Colonic mucosa (tissue), 4 donors: ENCODE data around the gene LHX4. TPM values are rescaled to one million over a fixed set of nuclear protein-coding genes. Genes with fewer than 3 reads are reported as not detected.

Experiments
- DNase-seq: peaks from one replicate; pipeline ENCODE4 v3.0.0-alpha.2; 2020
- H3K27ac ChIP-seq: fragments of 200-600 bp; one replicate; pipeline ENCODE4 v1.8.0; 2021
- H3K27me3 ChIP-seq: fragments of 200-600 bp; one replicate; pipeline ENCODE4 v1.8.0; 2021
- H3K36me3 ChIP-seq: fragments of 200-600 bp; one replicate; pipeline ENCODE4 v1.8.0; 2021
- H3K4me1 ChIP-seq: fragments of 200-600 bp; one replicate; pipeline ENCODE4 v1.8.0; 2021; ENCODE audit warnings: mild to moderate bottlenecking
- H3K4me3 ChIP-seq: fragments of 200-600 bp; one replicate; pipeline ENCODE4 v1.8.0; 2021
- H3K9ac ChIP-seq, 2 donors: one replicate each; pipeline ENCODE4 v1.7.0; 2013; ENCODE audit warnings: control low read depth in 2 of 2, low read depth in 2 of 2, low read length in 2 of 2
- H3K9me3 ChIP-seq: fragments of 200-600 bp; one replicate; pipeline ENCODE4 v1.8.0; 2021
- CTCF ChIP-seq: fragments of 200-600 bp; IDR thresholded peaks from one replicate; pipeline ENCODE4 v1.8.0; 2022; ENCODE audit warnings: antibody characterized with exemption, mild to moderate bottlenecking
- intact Hi-C: fragments of 100-400 bp; cut with DNase I; formaldehyde crosslinking; loops from one replicate; pipeline ENCODE4 v1.14.1; 2022
- total RNA-seq, 2 donors: library from RNA; stranded (reverse); fragmentation: NEBNext Ultra II Directional in 1 of 2; extraction: Animal tissue kit (Norgen Biotek cat#: 25700) in 1 of 2; gene quantifications; one replicate each; pipeline ENCODE4 v1.2.1, GENCODE V29; 2021
- donor health status: healthy.
- donor health status: DM: no; HTN: no; CAD: no.
- donor health status: DM: no; HTN: no; CAD: no.

LHX4 gene
- total RNA-seq, 2 donors from 2014 or later, result 0.74 to 0.77 TPM

GRCh38 chr1:180261030-180261429 is 31.0 kb downstream of the LHX4 start:
- Histone ChIP-seq H3K4me3 (no peak overlapping the region), H3K36me3 (no peaks in the 10 kb centered on the region), H3K4me1 (no peaks in the 10 kb centered on the region), H3K27me3 (peaks cover 8% of the 10 kb centered on the region), H3K9me3 (no peaks in the 10 kb centered on the region), H3K27ac (no peak overlapping the region), H3K9ac (no peak overlapping the region)
- DNase-seq, result no peak
- no peak for TF ChIP-seq CTCF
- intact Hi-C loops, result no loop called here

- peaks cover 8% of the 10 kb centered on the region for H3K27me3 ChIP-seq
- no peaks in the 10 kb centered on the region for H3K9me3 ChIP-seq
- H3K4me3 ChIP-seq, result no peak overlapping the region
- no peak for DNase-seq
- no peak overlapping the region for H3K9ac ChIP-seq
- H3K36me3 ChIP-seq, result no peaks in the 10 kb centered on the region
- H3K27ac ChIP-seq, result no peak overlapping the region
- H3K4me1 ChIP-seq, result no peaks in the 10 kb centered on the region
- intact Hi-C loops, result no loop called here
- TF ChIP-seq CTCF, result no peak
Observed at GRCh38 chr1:180261524-180262155, 31.6 kb downstream of the LHX4 start.

- no peak overlapping the region for H3K4me3 ChIP-seq
- no peaks in the 10 kb centered on the region for H3K36me3 ChIP-seq
- no peak for DNase-seq
- no peak overlapping the region for H3K9ac ChIP-seq
- TF ChIP-seq CTCF, result no peak
- no peaks in the 10 kb centered on the region for H3K4me1 ChIP-seq
- no peak overlapping the region for H3K27ac ChIP-seq
- peaks cover 8% of the 10 kb centered on the region for H3K27me3 ChIP-seq
- intact Hi-C loops, result no loop called here
- H3K9me3 ChIP-seq, result no peaks in the 10 kb centered on the region
Observed at GRCh38 chr1:180262628-180263488, 32.8 kb downstream of the LHX4 start.

GRCh38 chr1:180264595-180264994 is 34.5 kb downstream of the LHX4 start:
- TF ChIP-seq CTCF, result no peak
- no peak for DNase-seq
- Histone ChIP-seq H3K36me3 (no peaks in the 10 kb centered on the region), H3K9ac (no peak overlapping the region), H3K9me3 (no peaks in the 10 kb centered on the region), H3K27ac (no peak overlapping the region), H3K27me3 (no peaks in the 10 kb centered on the region), H3K4me1 (no peaks in the 10 kb centered on the region), H3K4me3 (no peak overlapping the region)
- intact Hi-C loops, result no loop called here

GRCh38 chr1:180265201-180265600 is 35.1 kb downstream of the LHX4 start:
- no peak for DNase-seq
- intact Hi-C loops, result no loop called here
- H3K36me3 ChIP-seq, result no peaks in the 10 kb centered on the region
- H3K9me3 ChIP-seq, result no peaks in the 10 kb centered on the region
- no peak overlapping the region for H3K27ac ChIP-seq
- no peaks in the 10 kb centered on the region for H3K27me3 ChIP-seq
- no peak overlapping the region for H3K4me3 ChIP-seq
- no peak overlapping the region for H3K9ac ChIP-seq
- H3K4me1 ChIP-seq, result no peaks in the 10 kb centered on the region
- TF ChIP-seq CTCF, result no peak
